A549 (cell line): Measurements from ENCODE around the gene ALDH4A1. TPM values are rescaled to one million over a fixed set of nuclear protein-coding genes. Genes with fewer than 3 reads are reported as not detected.

ENCODE experiments used
- ATAC-seq, 2 experiments: fragments of 200-7000 bp in 1 of 2; fragments of >200 bp in 1 of 2; cut with Nextera tagmentation in 1 of 2; cut with Tn5 transposase in 1 of 2; 3 replicates each; pipeline versions ENCODE4 v1.8.0 to v1.9.1; 2018 to 2020; ENCODE audit warnings: mild to moderate bottlenecking in 1 of 2, moderate library complexity in 1 of 2
- CTCF ChIA-PET: fragments of 300-600 bp; sonication (Branson Sonifier 250); formaldehyde crosslinking; extraction: SDS; loops from one replicate; lab custom pipeline; 2021; ENCODE audit warnings: antibody characterized with exemption, inconsistent platforms; lab: Yijun Ruan, JAX
- POLR2A ChIA-PET: fragments of 350-600 bp; formaldehyde crosslinking; extraction: SDS; loops from one replicate; lab custom pipeline; 2021; ENCODE audit warnings: antibody characterized with exemption, inconsistent platforms; lab: Yijun Ruan, JAX
- DNase-seq, 2 experiments: peaks; one replicate each; pipeline versions ENCODE4 v3.0.0 to v3.0.0-alpha.2; 2011 to 2016; ENCODE audit warnings: low read depth in 1 of 2, low spot score in 1 of 2
- FAIRE-seq: peaks from 2 replicates; lab custom pipeline; 2011; peaks lifted over from hg19 to GRCh38; lab: Jason Lieb, UNC
- H3K27ac ChIP-seq, 2 experiments: fragments of >200 bp; sonication (Bioruptor Twin); formaldehyde crosslinking; 3 replicates each; pipeline ENCODE4 v1.5.1; 2016 to 2017
- H3K4me1 ChIP-seq: fragments of >200 bp; sonication (Bioruptor Twin); formaldehyde crosslinking; 3 replicates; pipeline ENCODE4 v1.6.1; 2016
- H3K4me2 ChIP-seq: fragments of >200 bp; sonication (Bioruptor Twin); formaldehyde crosslinking; 3 replicates; pipeline ENCODE4 v1.6.1; 2016
- H3K4me3 ChIP-seq: fragments of >200 bp; sonication (Bioruptor Twin); formaldehyde crosslinking; 3 replicates; pipeline ENCODE4 v1.5.1; 2016
- H3K9me3 ChIP-seq: fragments of >200 bp; sonication (Bioruptor Twin); formaldehyde crosslinking; 3 replicates; pipeline ENCODE4 v1.6.1; 2016
- CBX2 ChIP-seq: fragments of 200-600 bp; sonication (generic); IDR thresholded peaks from 2 replicates; pipeline ENCODE4 v1.6.1; 2016; ENCODE audit warnings: low read depth, mild to moderate bottlenecking, borderline replicate concordance
- CHD2 ChIP-seq: fragments of 150-350 bp; IDR thresholded peaks from 2 replicates; pipeline ENCODE4 v1.6.1; 2014; ENCODE audit warnings: low read length; ENCODE audit not compliant: partially characterized antibody
- EHF ChIP-seq: fragments of 250-450 bp; sonication (Bioruptor Pico); IDR thresholded peaks from 2 replicates; pipeline ENCODE4 v1.5.0; 2020; ENCODE audit warnings: mild to moderate bottlenecking
- FOSB ChIP-seq: fragments of 250-450 bp; sonication (Bioruptor Pico); IDR thresholded peaks from 2 replicates; pipeline ENCODE4 v1.5.0; 2020; ENCODE audit warnings: mild to moderate bottlenecking, moderate library complexity
- HDAC2 ChIP-seq: fragments of 200-600 bp; sonication (generic); IDR thresholded peaks from 2 replicates; pipeline ENCODE4 v1.6.1; 2016
- HEYL ChIP-seq: fragments of 250-450 bp; sonication (Bioruptor Pico); IDR thresholded peaks from 2 replicates; pipeline ENCODE4 v1.8.0; 2021; ENCODE audit warnings: mild to moderate bottlenecking, moderate library complexity
- HOXB5 ChIP-seq: fragments of 250-450 bp; sonication (Bioruptor Pico); IDR thresholded peaks from 2 replicates; pipeline ENCODE4 v1.5.0; 2020; ENCODE audit warnings: mild to moderate bottlenecking, moderate library complexity
- JUN ChIP-seq, 2 experiments: fragments of >200 bp; sonication (Bioruptor Twin); formaldehyde crosslinking; IDR thresholded peaks; 2 replicates in 1 of 2; 3 replicates in 1 of 2; pipeline ENCODE4 v1.6.1; 2016 to 2017
- JUNB ChIP-seq: fragments of >200 bp; sonication (Bioruptor Twin); formaldehyde crosslinking; IDR thresholded peaks from 2 replicates; pipeline ENCODE4 v1.6.1; 2016
- MAZ ChIP-seq: fragments of 150-350 bp; IDR thresholded peaks from 2 replicates; pipeline ENCODE4 v1.6.1; 2014; ENCODE audit warnings: antibody characterized with exemption, low read depth, low read length, borderline replicate concordance
- RAD21 ChIP-seq, 2 experiments: fragments of >200 bp in 1 of 2; sonication (Bioruptor Twin) in 1 of 2; formaldehyde crosslinking in 1 of 2; IDR thresholded peaks in 1 of 2; conservative IDR thresholded peaks in 1 of 2; 2 replicates in 1 of 2; 3 replicates in 1 of 2; pipeline ENCODE4 v1.6.1; 2012 to 2018; ENCODE audit warnings: inconsistent platforms in 1 of 2
- RFX5 ChIP-seq: fragments of 450-650 bp; IDR thresholded peaks from 2 replicates; pipeline ENCODE4 v1.7.1; 2014; ENCODE audit warnings: antibody characterized with exemption, mild to moderate bottlenecking, moderate library complexity
- RNF2 ChIP-seq: fragments of 200-600 bp; sonication (generic); IDR thresholded peaks from 2 replicates; pipeline ENCODE4 v1.6.1; 2016; ENCODE audit warnings: low read depth, mild to moderate bottlenecking, antibody characterized with exemption, moderate library complexity, borderline replicate concordance
- SMC3 ChIP-seq: fragments of >200 bp; sonication (Bioruptor Twin); formaldehyde crosslinking; IDR thresholded peaks from 3 replicates; pipeline ENCODE4 v1.6.1; 2018; ENCODE audit warnings: inconsistent platforms
- SREBF2 ChIP-seq: fragments of 450-650 bp; IDR thresholded peaks from 2 replicates; pipeline ENCODE4 v1.6.1; 2014; ENCODE audit warnings: mild to moderate bottlenecking, moderate library complexity
- TP53 ChIP-seq: fragments of 250-450 bp; sonication (Bioruptor Pico); IDR thresholded peaks from 2 replicates; pipeline ENCODE4 v1.5.0; 2021; ENCODE audit warnings: mild to moderate bottlenecking, moderate library complexity
- ZFP36 ChIP-seq: fragments of 450-650 bp; IDR thresholded peaks from 2 replicates; pipeline ENCODE4 v1.6.1; 2014; ENCODE audit warnings: borderline replicate concordance; ENCODE audit not compliant: partially characterized antibody
- WGBS: methylation state at CpG from one replicate; pipeline ENCODE4 v1.1.6; 2017; ENCODE audit errors: missing lambda C conversion rate; 5-methylcytosine and 5-hydroxymethylcytosine counted together
- polyA plus RNA-seq, 4 experiments: library from polyadenylated mRNA; depleted of rRNA in 3 of 4; stranded (reverse); fragments of >200 nt; fragmentation: RNase III in 1 of 4; extraction: RNeasy Plus Mini Kit Qiagen cat#74134 plus additional on column Dnase treatment in 1 of 4; gene quantifications; 2 replicates in 3 of 4; 3 replicates in 1 of 4; pipeline ENCODE4 v1.2.3, GENCODE V29; 2011 to 2017
- TF ChIP-seq, protein P1 (sequence below): fragments of >200 bp; sonication (Bioruptor Twin); formaldehyde crosslinking; IDR thresholded peaks from 2 replicates; pipeline ENCODE4 v1.6.1; 2016
- TF ChIP-seq, protein P2 (sequence below): fragments of >200 bp; sonication (Bioruptor Twin); formaldehyde crosslinking; IDR thresholded peaks from 3 replicates; pipeline ENCODE4 v1.5.1; 2016
- TF ChIP-seq, protein P3 (sequence below): fragments of 250-450 bp; sonication (Bioruptor Pico); IDR thresholded peaks from 2 replicates; pipeline ENCODE4 v1.5.0; 2021; ENCODE audit warnings: mild to moderate bottlenecking, moderate library complexity, borderline replicate concordance
- TF ChIP-seq, protein P4 (sequence below): fragments of 150-350 bp; IDR thresholded peaks from 2 replicates; pipeline ENCODE4 v1.6.1; 2014; ENCODE audit warnings: low read depth, mild to moderate bottlenecking, low read length

Gene ALDH4A1
- polyA plus RNA-seq, 2 of the 4 experiments (the other 2 are of a cell fraction), result 9.4 to 15.4 TPM

DNA sequence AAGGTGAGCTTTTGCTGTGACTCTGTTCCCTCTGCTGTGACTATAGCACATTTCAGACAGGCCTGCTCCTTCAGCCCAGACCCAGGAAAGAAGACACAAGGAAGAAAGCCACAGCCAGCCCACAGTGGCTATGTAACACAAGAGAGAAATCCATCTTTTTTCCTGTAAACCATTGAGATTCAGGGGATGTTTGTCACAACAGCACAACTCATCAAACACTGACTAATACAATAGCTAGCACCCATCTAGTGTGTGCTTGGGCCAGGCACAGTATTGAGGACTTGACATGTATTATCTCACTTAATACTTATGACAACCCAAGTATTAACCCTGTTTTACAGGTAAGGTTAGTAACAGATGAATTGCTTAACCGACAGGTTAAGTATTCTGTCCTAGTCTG lies 72.7 kb downstream of the ALDH4A1 start:
- peaks cover 4% of the 10 kb centered on the region; the same call in 1 of the 3 replicates for H3K9me3 ChIP-seq
- no peak overlapping the region for H3K4me2 ChIP-seq
- ATAC-seq, result no peak
- no peak for DNase-seq
- ChIA-PET POLR2A (no interaction called here), CTCF (interaction anchor here (1.0 to 2.1 kb wide), 3 partner anchors 9 to 232 kb away, joined by 3 to 11 read pairs (median 5); no protein-coding TSS in a partner anchor)
- WGBS, result 64% methylated on average over 1 of the region's 1 CpG
- TF ChIP-seq RNF2, result no peak
- TF ChIP-seq HDAC2, result no peak
- TF ChIP-seq, protein P1, sequence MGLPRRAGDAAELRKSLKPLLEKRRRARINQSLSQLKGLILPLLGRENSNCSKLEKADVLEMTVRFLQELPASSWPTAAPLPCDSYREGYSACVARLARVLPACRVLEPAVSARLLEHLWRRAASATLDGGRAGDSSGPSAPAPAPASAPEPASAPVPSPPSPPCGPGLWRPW, result no peak
- TF ChIP-seq HEYL (CRISPR knock-in tag), result no peak
- no peak for TF ChIP-seq SREBF2
- TF ChIP-seq JUNB, result no peak
- no peak for TF ChIP-seq HOXB5 (CRISPR knock-in tag)
- TF ChIP-seq RFX5, result no peak
- no peak for TF ChIP-seq TP53 (CRISPR knock-in tag)
- no peak for TF ChIP-seq EHF (CRISPR knock-in tag)
- no peak for TF ChIP-seq CBX2
- TF ChIP-seq SMC3, result no peak
- TF ChIP-seq ZFP36, result no peak
- TF ChIP-seq MAZ, result no peak
- H3K4me3 ChIP-seq, result no peak overlapping the region
- no peak overlapping the region for H3K27ac ChIP-seq
- no peaks in the 10 kb centered on the region for H3K4me1 ChIP-seq
- no peak for FAIRE-seq

DNA sequence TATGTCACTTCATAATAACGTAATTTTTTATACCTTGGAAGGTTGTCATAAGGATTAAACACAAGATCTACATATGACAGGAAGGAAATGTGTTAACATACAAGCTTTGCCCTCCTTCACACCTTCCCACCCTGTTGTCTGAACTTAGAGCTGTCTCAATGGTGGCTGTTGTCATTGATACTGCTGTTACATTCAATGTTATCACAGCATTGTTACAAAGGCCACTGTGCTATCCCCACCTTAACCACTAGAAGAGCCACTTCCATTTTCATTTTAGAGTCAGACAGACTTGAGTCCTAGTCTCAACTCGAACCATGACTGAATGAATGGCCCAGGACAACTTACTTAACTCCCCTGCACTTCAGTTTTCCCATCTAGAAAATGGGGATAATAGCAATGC lies 74.1 kb downstream of the ALDH4A1 start:
- H3K4me3 ChIP-seq, result no peak overlapping the region
- DNase-seq (no peak), ATAC-seq (no peak), FAIRE-seq (no peak)
- peaks cover 4% of the 10 kb centered on the region; the same call in 1 of the 3 replicates for H3K9me3 ChIP-seq
- H3K4me1 ChIP-seq, result no peaks in the 10 kb centered on the region
- CTCF ChIA-PET, result interaction anchor here (1.1 kb wide), 1 partner anchor 231 kb away, joined by 4 read pairs; no protein-coding TSS in a partner anchor
- H3K4me2 ChIP-seq, result no peak overlapping the region
- 3% methylated on average over 2 of the region's 2 CpGs for WGBS
- no peak overlapping the region for H3K27ac ChIP-seq
- POLR2A ChIA-PET, result no interaction called here
- TF ChIP-seq, protein P2, sequence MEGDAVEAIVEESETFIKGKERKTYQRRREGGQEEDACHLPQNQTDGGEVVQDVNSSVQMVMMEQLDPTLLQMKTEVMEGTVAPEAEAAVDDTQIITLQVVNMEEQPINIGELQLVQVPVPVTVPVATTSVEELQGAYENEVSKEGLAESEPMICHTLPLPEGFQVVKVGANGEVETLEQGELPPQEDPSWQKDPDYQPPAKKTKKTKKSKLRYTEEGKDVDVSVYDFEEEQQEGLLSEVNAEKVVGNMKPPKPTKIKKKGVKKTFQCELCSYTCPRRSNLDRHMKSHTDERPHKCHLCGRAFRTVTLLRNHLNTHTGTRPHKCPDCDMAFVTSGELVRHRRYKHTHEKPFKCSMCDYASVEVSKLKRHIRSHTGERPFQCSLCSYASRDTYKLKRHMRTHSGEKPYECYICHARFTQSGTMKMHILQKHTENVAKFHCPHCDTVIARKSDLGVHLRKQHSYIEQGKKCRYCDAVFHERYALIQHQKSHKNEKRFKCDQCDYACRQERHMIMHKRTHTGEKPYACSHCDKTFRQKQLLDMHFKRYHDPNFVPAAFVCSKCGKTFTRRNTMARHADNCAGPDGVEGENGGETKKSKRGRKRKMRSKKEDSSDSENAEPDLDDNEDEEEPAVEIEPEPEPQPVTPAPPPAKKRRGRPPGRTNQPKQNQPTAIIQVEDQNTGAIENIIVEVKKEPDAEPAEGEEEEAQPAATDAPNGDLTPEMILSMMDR, result no peak
- TF ChIP-seq, protein P3, sequence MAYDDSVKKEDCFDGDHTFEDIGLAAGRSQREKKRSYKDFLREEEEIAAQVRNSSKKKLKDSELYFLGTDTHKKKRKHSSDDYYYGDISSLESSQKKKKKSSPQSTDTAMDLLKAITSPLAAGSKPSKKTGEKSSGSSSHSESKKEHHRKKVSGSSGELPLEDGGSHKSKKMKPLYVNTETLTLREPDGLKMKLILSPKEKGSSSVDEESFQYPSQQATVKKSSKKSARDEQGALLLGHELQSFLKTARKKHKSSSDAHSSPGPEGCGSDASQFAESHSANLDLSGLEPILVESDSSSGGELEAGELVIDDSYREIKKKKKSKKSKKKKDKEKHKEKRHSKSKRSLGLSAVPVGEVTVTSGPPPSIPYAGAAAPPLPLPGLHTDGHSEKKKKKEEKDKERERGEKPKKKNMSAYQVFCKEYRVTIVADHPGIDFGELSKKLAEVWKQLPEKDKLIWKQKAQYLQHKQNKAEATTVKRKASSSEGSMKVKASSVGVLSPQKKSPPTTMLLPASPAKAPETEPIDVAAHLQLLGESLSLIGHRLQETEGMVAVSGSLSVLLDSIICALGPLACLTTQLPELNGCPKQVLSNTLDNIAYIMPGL (CRISPR knock-in tag), result no peak
- TF ChIP-seq, protein P1, result no peak
- TF ChIP-seq SMC3 (no peak), RAD21 (conservative IDR thresholded peaks at IDR 0.05 in 1 of 2, IDR thresholded peaks at IDR 0.05 in 1 of 2) (no peak), FOSB (no peak), CHD2 (no peak)

DNA sequence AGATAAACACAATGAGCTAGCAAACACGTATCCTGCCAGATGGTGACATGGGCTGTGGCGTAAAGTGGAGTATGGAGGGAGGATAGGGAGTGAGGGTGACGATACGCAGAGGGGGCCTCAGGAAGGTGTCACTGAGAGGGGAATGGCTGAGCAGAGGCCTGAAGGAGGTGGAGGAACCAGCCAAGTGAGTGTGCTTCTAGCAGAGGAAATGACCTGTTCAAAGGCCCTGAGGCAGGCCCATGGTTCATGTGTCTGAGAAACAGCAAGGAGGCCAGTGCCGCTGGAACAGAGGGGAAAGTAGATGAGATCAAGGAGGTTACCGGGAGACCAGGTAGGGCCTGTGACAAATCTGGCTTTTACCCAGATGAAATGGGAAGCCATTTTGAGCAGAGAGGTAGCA lies 78.9 kb downstream of the ALDH4A1 start:
- no peak overlapping the region for H3K4me2 ChIP-seq
- TF ChIP-seq JUN (IDR thresholded peaks at IDR 0.05), result no peak
- TF ChIP-seq, protein P4, sequence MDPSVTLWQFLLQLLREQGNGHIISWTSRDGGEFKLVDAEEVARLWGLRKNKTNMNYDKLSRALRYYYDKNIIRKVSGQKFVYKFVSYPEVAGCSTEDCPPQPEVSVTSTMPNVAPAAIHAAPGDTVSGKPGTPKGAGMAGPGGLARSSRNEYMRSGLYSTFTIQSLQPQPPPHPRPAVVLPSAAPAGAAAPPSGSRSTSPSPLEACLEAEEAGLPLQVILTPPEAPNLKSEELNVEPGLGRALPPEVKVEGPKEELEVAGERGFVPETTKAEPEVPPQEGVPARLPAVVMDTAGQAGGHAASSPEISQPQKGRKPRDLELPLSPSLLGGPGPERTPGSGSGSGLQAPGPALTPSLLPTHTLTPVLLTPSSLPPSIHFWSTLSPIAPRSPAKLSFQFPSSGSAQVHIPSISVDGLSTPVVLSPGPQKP, result no peak
- TF ChIP-seq, all 56 proteins: peak for 0
- WGBS, result 86% methylated on average over 6 of the region's 6 CpGs
- ATAC-seq, result no peak
- H3K4me3 ChIP-seq, result no peak overlapping the region
- ChIA-PET CTCF (interaction anchor here (0.6 to 12.6 kb wide), 4 partner anchors 52 to 226 kb away, joined by 3 to 236 read pairs (median 5); no protein-coding TSS in a partner anchor), POLR2A (no interaction called here)
- no peaks in the 10 kb centered on the region; the same call in 2 of the 3 replicates for H3K9me3 ChIP-seq
- H3K27ac ChIP-seq, result no peak overlapping the region
- no peaks in the 10 kb centered on the region for H3K4me1 ChIP-seq
- DNase-seq, result no peak
- no peak for FAIRE-seq
